ENCODE measurements around the gene ALS2CL.
"Not testable (repeated sequence)": the region's sequence is repeated elsewhere in the genome, so short reads cannot be mapped to it uniquely, and the experiment has no call there.

The ALS2CL gene

DNA sequence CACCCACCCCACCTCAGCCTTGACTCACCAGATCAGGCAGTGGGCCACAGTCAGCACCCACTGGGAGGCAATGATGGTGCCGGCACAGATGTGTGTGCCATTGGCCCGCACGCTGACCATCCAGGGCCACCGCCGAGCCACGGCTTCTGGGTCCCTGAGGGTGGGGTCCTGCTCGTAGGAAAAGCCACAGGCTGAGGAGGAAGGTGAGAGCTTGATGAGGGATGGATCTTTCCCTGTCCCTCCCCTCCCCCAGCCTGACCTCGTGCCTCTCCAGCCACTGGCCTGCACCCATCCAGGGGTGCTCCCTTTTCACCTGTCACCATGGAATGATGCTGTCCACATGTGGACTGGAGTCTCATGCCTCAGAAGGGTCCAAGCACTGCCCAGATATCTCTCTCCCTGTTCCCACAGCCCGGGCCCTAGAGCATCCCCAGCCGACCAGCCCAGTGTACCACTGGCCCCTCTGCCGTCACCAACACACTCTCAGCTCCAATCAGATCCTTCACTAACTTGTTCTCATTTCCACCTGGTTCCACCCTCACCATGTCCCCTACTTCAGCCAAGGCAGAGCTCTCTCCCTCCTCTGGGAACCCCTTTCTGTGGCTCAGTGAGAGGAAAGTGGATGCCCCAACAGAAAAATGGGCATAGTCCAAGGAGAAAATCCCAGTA lies 22.2 kb upstream of the ALS2CL start:
- DNase-seq = no peak

DNA sequence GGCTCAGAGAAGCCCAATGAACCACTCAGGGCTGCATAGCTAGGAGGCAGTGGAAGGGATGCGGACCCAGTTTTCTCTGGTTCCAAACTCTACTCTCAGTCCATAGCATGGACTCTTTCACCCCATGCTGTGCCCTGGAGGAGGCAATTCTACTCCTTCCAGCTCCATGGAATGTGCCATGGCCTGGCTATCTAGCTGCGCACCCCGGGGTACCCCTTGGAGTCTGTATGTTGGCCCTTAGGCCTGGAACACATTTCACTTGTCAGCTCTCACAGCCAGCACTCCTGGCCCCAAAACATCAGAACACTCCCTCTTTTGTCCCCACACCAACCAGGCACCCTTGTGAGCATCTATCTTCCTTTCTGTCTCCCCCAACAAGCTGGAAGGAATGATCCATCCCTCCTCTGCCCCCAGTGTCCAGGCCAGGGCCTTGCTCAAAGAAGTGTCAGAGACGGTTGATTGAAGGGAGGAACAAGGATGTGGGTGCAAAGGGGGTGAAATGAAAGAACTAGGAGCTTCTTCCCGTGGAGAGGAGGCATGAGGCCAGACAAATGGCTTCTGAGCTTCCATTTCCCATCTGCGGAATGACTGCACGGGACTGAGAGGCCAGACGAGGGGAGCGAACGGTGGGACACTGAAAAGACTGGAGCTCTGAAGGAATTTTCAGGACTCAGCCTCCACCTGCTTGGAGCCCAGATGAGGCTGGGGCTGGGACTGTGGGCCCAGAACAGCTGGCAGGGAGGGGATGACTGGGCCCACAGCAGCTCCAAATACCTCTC lies 21.4 kb upstream of the ALS2CL start:
- DNase-seq = no peak

- DNase-seq = no peak
Observed at GRCh38 chr3:46713898-46714552, 20.5 kb upstream of the ALS2CL start.

GRCh38 chr3:46713050-46713897 lies 19.8 kb upstream of the ALS2CL start:
- no peak for DNase-seq

DNA sequence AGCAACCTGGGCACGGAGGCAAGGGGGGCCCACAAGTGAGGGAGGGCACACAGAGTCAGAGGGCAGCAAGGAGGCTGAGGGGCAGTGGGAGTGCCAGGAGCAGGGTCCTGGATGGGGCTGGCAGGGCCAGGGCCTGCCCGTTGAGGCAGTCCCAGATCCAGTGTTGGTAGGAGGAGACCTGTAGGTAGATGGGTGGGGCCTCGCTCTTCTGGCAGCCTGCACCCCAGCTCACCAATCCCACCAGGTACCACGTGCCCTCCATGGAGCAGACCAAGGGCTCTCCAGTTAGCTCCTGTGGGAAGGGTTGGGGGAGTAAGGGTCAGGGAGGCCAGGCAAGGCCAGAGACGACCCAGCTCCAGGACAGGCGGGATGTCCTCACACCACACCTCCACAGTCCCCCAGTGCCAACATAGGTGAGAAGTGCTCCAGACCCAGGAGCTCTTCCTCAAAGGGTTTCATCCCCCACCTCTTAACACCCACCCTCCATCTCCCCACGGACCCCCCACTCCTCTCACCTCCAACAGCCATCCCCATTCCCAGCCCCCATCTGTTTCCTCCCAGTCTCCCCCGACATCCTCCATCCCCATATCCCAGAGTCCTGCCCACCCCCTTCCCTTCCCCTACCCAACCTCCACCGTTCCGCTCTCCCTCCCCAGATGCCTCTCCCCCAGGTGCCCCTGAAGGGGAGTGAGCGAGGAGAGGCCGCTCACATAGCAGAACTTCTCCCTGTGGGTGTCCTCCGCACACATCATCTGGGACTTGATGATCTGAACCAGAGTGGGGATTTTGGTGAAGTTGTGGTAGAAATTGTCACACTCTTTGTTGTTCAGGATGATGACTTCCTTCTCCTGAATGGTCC lies 18.9 kb upstream of the ALS2CL start:
- no peak for DNase-seq

DNA sequence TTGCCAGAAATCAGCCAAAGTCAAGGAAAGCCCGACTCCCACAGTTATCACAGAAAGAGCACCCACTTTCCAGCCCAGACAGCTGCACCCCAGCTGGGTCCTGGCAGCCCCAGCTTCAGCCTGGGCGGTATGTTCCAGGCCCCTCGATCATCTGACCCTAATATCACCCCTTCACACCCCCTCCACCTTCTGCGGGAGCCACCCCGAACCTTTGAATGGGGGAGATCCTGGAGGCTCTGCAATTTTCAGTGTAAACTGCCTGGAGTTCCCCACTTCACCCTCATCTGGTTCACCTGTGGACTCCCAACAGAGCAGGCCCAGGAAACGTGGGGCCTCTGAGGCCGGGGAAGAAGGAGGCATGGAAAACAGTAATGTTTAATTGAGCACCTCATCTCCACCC lies 18.3 kb upstream of the ALS2CL start:
- no peak for DNase-seq

- no peak for DNase-seq
Observed at GRCh38 chr3:46711305-46711704, 17.8 kb upstream of the ALS2CL start.

DNA sequence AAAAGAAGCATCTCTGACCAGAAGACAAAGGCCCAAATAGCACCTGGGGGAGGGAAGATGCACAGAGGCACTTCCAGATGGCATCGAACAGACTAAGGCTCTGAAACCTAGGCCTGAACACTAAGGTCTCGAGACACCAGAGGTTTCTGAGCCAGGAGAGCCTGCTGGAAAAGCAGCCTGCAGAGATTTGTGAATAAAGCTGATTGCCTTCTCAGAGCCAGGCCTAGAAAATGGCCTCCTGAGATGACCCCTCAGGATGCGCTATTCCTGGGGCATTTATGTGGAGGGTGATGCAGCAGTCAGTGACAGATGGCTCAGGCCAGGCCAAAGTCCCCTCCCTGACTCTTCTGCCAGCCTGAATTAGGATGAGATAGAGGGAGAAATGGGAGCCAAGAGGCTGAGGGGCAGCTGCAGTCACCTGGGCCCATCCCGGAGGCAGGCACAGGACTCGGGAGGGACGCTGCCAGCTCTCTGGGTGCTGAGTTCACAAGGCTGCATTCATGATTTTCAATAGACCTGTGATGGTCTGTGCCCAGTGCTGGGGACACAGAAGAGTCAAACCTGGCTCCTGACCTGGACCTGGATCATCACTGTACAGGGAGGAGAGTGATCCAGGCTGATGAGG lies 17.3 kb upstream of the ALS2CL start:
- no peak for DNase-seq

- no peak for DNase-seq
Observed at GRCh38 chr3:46710229-46710628, 16.8 kb upstream of the ALS2CL start.

DNA sequence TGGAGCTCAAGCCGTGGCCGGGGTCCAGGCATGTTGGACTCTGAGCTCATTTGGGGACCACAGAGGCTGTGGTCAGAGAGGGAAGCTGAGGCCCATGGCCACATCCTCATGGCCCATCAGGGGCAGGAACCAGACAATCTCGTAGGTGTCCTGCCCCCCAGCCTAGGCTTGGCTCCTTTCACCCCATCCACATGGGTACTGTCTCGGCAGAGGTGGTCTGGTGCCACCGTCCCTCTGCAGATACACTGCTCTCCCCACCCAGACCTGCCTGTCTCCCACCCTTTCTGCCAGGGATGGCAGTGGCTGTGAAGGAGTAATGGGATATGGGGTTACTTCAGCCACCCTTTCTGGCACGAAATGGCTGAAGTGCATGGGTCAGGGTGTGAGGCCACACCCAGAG lies 16.2 kb upstream of the ALS2CL start:
- no peak for DNase-seq

- no peak for DNase-seq
Observed at GRCh38 chr3:46709157-46709654, 15.7 kb upstream of the ALS2CL start.

- no peak for DNase-seq
Observed at GRCh38 chr3:46708401-46709156, 15.1 kb upstream of the ALS2CL start.

- DNase-seq = no peak
Observed at GRCh38 chr3:46707601-46708011, 14.1 kb upstream of the ALS2CL start.

DNA sequence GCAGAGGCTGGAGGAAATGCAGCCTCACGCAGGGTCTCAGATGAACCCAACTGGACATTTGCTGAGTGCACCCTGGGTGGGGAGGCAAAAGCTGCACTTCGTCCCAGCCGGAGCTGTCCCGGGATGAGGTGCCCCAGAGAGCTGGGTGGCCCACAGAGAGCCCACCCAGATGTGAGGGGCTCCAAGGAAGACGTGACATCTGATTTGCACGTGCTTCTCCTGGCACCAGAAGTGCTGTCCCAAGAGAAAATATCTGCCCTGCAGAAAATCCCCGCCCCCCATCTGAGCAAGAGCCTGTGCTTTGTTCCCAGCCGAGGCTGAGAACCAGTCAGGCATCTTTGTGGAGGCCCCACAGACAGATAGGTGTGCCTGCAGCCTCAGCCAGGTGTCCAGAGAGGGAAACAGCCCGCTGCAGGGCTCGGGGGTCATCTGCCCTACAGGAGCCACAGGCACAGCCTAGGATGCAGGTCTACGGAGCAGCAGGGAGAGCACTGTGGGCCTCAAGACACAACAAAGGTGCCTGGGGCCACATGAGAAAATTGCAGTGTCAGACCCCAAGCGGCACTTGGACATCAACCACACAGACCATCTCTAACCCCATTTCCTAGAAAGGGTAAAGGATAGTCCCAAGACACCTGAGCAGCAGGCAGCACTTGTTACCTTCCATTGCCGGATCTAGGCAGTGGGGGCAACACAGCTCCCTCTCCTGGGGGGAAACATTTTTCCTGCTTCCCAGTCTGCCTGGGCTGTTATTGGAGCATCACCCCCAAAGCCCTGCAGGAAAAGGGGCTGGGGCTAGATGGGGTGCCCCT lies 13.5 kb upstream of the ALS2CL start:
- no peak for DNase-seq

DNA sequence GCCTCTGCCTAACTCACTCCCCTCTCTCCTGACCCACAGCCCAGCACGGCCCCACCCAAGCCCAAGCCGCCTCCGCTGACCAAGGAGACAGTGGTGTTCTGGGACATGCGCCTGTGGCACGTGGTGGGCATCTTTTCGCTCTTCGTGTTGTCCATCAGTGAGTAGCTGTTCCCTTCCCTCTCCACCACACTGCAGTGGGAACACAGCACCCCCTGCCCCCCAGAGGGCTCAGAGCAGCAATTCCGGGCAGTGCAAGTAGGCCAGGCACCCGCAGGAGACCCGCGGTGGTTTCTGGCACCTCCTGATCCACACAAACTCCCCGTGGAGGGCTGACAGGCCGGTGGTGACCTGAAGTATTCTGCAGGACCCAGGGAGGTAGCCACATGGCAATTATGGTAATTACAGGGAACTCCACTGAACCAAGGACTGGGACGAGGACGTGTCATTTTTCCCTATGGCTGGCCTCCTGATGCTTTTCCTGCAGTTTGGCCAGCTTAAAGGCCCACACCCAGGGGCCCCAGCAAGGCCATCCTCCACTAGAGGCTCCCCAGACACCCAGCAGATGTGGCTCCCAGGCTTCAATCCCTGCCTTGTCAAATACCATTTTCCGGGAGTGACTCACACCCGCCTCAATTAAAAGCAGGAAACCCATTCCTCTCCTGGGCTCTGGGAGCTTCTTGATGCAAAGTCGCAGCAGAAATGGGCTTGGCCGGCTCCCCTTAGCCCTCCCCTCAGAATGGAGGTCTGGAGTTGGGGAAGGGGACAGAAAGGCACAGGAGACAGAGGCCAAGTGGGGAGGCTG lies 12.5 kb upstream of the ALS2CL start:
- no peak for DNase-seq

- peak; percentile 73 for DNase-seq
Observed at GRCh38 chr3:46705022-46705530, 11.6 kb upstream of the ALS2CL start.

- not testable (repeated sequence) for DNase-seq
Observed at GRCh38 chr3:46704346-46704745, 10.9 kb upstream of the ALS2CL start.

DNA sequence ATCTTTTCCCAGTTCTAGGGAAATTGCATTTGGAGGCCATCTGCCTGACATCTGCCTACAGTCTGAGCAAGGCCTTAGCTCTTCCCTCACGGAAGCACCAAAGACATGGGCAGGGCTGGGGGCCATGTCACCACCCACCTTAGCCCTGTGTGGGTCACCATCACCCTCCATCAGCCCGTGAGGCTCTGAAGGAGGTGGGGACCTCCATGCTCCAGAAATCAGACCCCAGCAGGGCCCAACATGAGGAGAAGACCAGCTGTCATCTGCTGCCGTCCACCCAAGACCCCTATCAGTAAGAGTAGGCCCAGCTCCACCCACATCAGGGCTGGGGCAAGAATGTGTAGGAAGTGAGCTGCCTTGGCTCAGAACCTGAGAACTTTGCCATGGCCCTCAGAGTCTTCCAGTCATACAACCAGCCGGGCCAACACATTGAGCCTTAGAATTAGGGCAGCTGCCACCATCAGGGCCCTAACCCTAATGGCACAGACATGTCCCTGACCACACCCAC lies 9.6 kb upstream of the ALS2CL start:
- DNase-seq = no peak
